ENCODE data around the gene ACSF3. TPM values are rescaled to one million over a fixed set of nuclear protein-coding genes. Genes with fewer than 3 reads are reported as not detected.
"Not testable (repeated sequence)": the region's sequence is repeated elsewhere in the genome, so short reads cannot be mapped to it uniquely, and the experiment has no call there.

ACSF3 gene
- total RNA-seq, 1 donor from 2014 or later = 41.1 TPM

- ATAC-seq (no peak), DNase-seq (ENCODE audit: low spot score) (no peak)
- intact Hi-C loops (cut with DNase I) = no loop called here
Observed at GRCh38 chr16:89175280-89176146, 81.9 kb downstream of the ACSF3 start.

- intact Hi-C loops (cut with DNase I) = no loop called here
- ATAC-seq = no peak
- no peak for DNase-seq (ENCODE audit: low spot score)
Observed at GRCh38 chr16:89176147-89176690, 82.6 kb downstream of the ACSF3 start.

- no peak for DNase-seq (ENCODE audit: low spot score)
- no peak for ATAC-seq
- intact Hi-C loops (cut with DNase I) = no loop called here
Observed at GRCh38 chr16:89176717-89177116, 83.1 kb downstream of the ACSF3 start.

DNA sequence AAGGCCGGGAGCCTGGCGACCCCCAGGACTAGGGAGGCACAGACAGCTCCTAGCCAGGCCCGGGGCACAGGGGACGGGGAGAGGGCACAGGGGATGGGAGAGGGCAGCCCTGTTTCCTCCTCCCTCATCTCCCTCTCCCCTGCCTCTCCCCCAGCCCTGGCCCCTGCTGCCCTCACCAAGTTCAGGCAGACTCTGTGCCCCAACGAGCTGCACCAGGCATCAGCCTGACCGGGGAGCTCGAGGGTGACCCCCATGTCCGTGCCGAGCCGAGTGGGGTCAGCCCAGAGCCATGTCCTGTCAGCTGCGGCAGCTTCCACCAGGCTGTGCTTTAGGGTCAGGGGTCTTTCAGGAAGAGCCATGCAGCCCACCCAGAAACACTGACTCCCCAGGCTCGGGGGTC lies 83.8 kb downstream of the ACSF3 start:
- no peak for DNase-seq (ENCODE audit: low spot score)
- intact Hi-C loops (cut with DNase I) = no loop called here
- ATAC-seq = no peak

- ATAC-seq (no peak), DNase-seq (ENCODE audit: low spot score) (no peak)
- intact Hi-C loops (cut with DNase I) = no loop called here
Observed at GRCh38 chr16:89178453-89179147, 84.9 kb downstream of the ACSF3 start.

DNA sequence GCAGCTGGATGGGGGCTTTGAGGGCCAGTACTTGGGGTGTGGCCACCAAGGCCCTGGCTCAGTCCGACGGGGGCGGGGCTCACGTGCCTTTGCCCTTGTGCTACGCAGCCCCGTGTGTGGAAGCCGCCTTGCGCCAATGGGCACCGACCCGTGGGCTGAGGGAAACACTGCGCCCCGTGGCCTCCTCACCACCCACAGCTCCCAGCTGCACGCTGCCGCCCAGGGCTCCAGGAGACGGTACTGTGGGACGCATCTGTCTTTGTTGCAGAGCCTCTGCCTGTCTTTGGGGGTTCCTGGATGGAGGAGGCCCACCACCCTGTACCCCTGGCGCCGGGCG lies 85.5 kb downstream of the ACSF3 start:
- ATAC-seq = no peak
- intact Hi-C loops (cut with DNase I) = no loop called here
- no peak for DNase-seq (ENCODE audit: low spot score)

- no peak for DNase-seq (ENCODE audit: low spot score)
- no peak for ATAC-seq
- intact Hi-C loops (cut with DNase I) = no loop called here
Observed at GRCh38 chr16:89179656-89180315, 86.1 kb downstream of the ACSF3 start.

DNA sequence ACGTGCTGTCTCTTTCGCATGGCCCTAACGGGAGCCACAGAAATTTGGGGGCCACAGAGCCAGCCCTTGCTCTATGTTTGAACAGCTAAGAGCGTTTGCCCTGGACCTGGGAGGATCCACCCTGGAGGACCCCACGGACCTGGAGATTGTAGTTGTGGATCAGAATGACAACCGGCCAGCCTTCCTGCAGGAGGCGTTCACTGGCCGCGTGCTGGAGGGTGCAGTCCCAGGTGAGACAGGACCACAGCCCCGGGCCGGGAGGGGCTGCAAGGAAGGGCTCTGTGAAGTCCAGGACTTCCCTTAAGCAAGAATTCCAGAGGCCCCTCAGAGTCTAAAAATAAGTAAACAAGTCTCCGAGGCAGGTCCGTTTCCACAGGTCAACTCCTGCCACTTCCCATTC lies 89.8 kb downstream of the ACSF3 start:
- intact Hi-C loops (cut with DNase I) = no loop called here
- ATAC-seq (no peak), DNase-seq (ENCODE audit: low spot score) (no peak)

- intact Hi-C loops (cut with DNase I) = no loop called here
- DNase-seq (ENCODE audit: low spot score) = no peak
- no peak for ATAC-seq
Observed at GRCh38 chr16:89183975-89184676, 90.5 kb downstream of the ACSF3 start.

DNA sequence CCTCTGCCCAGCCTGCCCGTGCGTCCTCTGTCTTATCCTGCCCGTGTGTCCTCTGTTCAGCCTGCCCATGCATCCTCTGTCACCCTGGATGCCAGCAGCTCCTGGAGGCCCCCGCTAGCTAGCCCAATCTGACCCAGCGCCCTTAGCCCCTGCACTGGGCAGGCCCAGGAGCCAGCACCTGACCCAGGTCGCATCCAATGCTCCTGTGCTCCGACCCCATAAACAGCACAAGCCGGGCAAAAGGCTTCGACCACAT lies 91.0 kb downstream of the ACSF3 start:
- no peak for DNase-seq (ENCODE audit: low spot score)
- intact Hi-C loops (cut with DNase I) = no loop called here
- ATAC-seq = no peak

DNA sequence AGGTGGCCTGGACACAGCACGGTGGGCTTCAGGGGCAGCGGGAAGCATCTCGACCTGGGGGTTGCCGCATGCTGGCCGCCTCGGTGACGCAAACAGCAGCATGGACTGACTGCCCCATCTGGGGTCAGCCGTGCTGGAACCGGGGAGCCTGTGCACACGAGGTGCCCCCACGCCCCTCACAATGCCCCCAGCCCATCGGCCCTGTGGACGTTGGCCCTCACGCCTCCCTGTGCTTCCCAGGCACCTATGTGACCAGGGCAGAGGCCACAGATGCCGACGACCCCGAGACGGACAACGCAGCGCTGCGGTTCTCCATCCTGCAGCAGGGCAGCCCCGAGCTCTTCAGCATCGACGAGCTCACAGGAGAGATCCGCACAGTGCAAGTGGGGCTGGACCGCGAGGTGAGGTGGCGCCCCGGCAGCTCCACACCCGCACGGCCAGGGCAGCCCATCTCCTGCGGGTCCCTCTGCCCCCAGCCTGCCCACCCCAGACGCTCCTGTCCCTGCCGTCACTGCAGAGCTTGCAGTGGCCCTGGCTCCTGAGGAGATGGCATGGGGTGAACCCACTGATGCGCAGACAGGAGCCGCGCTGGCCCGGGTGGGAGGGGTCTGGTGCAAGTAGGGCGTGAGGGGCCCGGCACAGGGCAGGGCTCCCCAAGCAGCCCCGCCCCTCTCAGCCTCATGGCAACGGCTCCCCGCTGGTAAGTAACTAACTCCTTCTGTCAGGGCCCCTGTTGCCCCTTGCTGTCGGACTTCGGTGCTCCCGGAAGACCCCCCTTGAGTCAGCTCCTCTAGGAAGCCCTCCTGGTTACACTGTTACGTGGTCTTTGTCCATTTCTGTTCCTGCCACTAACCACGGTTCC lies 91.5 kb downstream of the ACSF3 start:
- intact Hi-C loops (cut with DNase I) = no loop called here
- no peak for ATAC-seq

GRCh38 chr16:89185887-89186592 lies 92.4 kb downstream of the ACSF3 start:
- ATAC-seq; intact Hi-C loops (cut with DNase I); DNase-seq (ENCODE audit: low spot score): not testable (repeated sequence)

More for the DNA sequence above, 91.5 kb downstream of the ACSF3 start:
- DNase-seq (ENCODE audit: low spot score) = no peak

DNA sequence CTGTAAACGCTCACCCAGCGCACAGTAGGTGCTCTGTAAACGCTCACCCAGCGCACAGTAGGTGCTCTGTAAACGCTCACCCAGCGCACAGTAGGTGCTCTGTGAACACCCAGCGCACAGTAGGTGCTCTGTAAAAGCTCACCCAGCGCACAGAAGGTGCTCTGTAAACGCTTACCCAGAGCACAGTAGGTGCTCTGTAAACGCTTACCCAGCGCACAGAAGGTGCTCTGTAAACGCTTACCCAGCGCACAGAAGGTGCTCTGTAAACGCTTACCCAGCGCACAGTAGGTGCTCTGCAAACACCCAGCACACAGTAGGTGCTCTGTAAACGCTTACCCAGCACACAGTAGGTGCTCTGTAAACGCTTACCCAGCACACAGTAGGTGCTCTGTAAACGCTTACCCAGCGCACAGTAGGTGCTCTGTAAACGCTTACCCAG lies 93.0 kb downstream of the ACSF3 start:
- DNase-seq (ENCODE audit: low spot score); ATAC-seq; intact Hi-C loops (cut with DNase I): not testable (repeated sequence)

- DNase-seq (ENCODE audit: low spot score) (no peak), ATAC-seq (no peak)
- intact Hi-C loops (cut with DNase I) = no loop called here
Observed at GRCh38 chr16:89187032-89187769, 93.5 kb downstream of the ACSF3 start.

DNA sequence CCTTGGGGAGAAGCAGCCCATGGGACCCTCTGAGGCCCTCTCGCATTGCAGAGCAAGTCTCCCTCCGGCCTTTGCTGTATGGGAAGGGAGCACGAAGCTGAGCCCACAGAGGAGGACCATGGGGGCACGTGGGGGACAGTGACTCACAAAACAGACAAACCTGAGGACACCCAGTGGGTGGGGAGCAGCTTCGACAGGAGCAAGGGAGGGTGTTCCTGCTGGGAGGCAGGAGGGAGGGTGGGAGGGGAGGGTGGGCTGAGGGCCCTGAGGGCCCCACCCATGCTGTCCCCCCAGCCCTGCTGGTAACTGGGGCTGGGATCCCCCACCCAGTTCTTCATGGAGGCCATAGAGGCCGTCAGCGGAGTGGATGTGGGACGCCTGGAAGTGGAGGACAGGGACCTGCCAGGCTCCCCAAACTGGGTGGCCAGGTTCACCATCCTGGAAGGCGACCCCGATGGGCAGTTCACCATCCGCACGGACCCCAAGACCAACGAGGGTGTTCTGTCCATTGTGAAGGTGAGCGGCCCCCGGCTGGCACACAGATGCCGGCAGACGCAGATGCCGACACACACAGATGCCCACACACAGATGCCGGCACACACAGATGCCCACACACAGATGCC lies 94.2 kb downstream of the ACSF3 start:
- no peak for DNase-seq (ENCODE audit: low spot score)
- intact Hi-C loops (cut with DNase I) = no loop called here

DNA sequence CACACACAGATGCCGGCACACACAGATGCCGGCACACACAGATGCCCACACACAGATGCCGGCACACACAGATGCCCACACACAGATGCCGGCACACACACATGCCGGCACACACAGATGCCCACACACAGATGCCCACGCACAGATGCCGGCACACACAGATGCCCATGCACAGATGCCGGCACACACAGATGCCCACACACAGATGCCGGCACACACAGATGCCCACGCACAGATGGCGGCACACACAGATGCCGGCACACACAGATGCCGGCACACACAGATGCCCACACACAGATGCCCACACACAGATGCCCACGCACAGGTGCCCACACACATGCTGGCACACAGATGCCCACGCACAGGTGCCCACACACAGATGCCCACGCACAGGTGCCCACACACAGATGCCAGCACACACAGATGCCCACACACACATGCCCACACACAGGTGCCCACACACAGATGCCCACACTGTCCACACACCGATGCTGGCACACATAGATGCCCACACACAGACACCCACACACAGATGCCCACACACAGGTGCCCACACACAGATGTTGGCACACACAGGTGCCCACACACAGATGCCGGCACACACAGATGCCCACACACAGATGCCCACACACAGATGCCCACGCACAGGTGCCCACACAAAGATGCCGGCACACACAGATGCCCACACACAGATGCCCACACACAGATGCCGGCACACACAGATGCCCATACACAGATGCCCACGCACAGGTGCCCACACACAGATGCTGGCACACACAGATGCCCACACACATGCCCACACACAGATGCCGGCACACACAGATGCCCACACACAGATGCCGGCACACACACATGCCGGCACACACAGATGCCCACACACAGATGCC lies 95.1 kb downstream of the ACSF3 start:
- DNase-seq (ENCODE audit: low spot score) = not testable (repeated sequence)

More for the DNA sequence above, 94.2 kb downstream of the ACSF3 start:
- no peak for ATAC-seq

More for the DNA sequence above, 95.1 kb downstream of the ACSF3 start:
- intact Hi-C loops (cut with DNase I); ATAC-seq: not testable (repeated sequence)

Data from sciatic nerve (tissue), 2 donors.